Measurements from ENCODE around the gene SLC25A4.

Gene SLC25A4

DNA sequence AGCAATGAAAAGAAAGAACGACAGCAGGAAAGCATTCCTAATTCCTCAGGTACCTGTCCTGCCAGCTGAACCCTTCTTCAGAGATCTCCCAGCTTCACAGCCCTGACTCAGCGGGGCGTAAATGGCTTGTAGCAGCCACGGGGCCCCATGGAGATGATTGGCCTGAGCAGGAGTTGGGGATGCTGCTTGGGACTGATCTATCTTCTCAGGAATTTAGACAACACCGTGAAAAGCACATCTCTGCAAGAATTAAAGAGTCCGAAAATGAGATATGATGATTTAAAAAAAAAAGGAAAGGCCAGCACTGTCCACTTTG lies 22.5 kb upstream of the SLC25A4 start:
- no peak for DNase-seq (ENCODE audit: low read depth)

DNA sequence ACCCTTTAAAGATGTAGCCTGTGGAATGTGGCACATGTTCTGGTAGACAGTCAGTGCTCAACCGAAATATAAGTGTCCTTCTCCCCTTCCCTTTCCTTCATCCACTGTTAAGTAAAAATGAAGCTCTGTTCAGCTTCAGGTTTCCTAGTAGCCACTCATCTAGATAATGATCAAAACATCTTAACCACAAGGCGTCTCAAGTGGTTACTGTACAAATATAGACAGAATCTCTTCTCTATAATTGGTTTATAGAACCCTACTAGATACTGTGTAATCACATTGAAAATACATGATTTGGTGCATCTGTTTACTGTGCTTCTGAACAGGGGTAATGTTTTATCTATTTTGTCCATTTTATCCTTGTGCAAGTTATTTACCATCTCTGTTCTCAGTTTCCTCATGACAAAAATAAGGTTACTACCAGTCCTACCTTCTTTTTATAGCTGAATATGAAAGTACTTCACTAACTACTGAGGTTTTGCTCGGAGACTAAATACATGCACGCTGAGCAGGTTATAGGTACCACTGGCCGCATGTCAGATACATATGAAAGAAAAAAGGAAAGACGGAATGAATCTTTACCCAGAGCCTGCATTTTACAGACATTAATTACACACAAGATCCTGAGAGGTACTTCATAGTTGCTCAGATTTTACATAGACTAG lies 20.3 kb upstream of the SLC25A4 start:
- DNase-seq (ENCODE audit: low read depth), result peak; percentile 15

- no peak for DNase-seq (ENCODE audit: low read depth)
Measured at GRCh38 chr4:185124006-185124405, 19.1 kb upstream of the SLC25A4 start.

GRCh38 chr4:185127021-185127925 lies 15.8 kb upstream of the SLC25A4 start:
- DNase-seq (ENCODE audit: low read depth), result peak; percentile 11

GRCh38 chr4:185128272-185129119 lies 14.6 kb upstream of the SLC25A4 start:
- peak; percentile 20 for DNase-seq (ENCODE audit: low read depth)

GRCh38 chr4:185134307-185134869 lies 8.7 kb upstream of the SLC25A4 start:
- DNase-seq (ENCODE audit: low read depth), result peak; percentile 60

GRCh38 chr4:185137233-185137925 lies 5.7 kb upstream of the SLC25A4 start:
- no peak for DNase-seq (ENCODE audit: low read depth)

GRCh38 chr4:185138161-185138560 lies 4.9 kb upstream of the SLC25A4 start:
- no peak for DNase-seq (ENCODE audit: low read depth)

DNA sequence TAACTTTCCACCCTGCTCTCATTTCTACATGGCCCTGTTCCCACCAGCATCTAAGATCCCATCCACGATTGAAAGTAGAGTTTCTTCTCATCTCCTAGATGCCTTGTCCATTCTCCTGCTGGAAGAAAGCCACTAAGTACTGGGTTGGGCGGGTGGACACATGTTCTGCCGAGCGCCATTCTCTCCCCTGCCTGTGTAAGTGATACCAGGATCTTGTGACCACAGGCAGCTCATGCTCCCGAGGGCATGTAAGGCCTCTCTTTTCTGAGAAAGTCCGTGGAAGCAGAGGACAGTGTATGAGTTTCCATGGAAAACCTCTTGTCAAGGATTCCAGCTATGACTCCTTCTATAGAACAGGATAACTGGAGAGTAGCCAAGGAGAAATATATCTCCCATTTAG lies 3.3 kb upstream of the SLC25A4 start:
- no peak for DNase-seq (ENCODE audit: low read depth)

DNA sequence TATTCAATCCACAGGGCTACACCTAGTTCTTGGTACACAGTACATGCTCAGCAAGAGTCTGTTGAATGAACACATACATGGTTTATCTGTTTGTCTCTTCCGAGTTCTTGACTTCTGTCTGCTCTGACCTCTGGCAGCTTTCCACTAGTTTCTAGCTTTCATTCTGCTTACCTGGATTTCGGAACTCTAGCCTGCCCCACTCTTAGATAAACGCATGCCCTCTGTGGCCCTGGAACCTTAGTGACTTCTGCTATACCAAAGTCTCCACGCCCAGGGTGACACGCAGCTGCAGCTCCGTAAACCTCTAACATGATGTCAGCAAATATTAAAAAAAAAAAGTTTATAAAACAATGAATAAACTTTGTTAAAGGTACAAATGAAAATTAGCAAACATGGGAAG lies 1.3 kb upstream of the SLC25A4 start:
- DNase-seq (ENCODE audit: low read depth), result no peak

DNA sequence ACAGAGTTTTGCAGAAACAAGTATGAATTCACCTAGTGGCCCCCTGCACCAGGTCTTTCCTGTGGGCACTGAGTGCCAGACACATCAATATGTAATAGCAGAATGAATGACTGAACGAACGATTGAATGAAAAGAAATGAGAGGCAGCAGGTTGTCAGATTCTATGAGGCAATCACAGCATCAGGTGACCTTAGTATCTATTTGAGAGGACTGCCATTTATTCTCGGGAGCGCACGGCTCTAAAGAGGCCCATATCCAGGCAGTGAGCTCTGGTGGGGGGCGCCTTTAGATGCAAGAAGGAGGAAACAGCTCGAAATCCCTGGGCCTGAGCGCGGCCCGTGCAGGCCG lies 528 bp upstream of the SLC25A4 start:
- DNase-seq (ENCODE audit: low read depth), result no peak

GRCh38 chr4:185143601-185143969 lies 519 bp downstream of the SLC25A4 start:
- peak; percentile 65 for DNase-seq (ENCODE audit: low read depth)

DNA sequence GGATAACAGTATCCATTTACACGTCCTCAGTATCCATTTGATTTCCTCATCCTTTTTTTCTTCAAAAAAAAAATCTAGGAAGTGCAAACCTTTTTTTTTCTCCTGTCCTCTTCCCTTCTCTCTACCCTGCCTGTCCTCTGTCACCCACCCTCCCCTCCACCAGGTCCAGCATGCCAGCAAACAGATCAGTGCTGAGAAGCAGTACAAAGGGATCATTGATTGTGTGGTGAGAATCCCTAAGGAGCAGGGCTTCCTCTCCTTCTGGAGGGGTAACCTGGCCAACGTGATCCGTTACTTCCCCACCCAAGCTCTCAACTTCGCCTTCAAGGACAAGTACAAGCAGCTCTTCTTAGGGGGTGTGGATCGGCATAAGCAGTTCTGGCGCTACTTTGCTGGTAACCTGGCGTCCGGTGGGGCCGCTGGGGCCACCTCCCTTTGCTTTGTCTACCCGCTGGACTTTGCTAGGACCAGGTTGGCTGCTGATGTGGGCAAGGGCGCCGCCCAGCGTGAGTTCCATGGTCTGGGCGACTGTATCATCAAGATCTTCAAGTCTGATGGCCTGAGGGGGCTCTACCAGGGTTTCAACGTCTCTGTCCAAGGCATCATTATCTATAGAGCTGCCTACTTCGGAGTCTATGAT lies 1.7 kb downstream of the SLC25A4 start:
- no peak for DNase-seq (ENCODE audit: low read depth)

DNA sequence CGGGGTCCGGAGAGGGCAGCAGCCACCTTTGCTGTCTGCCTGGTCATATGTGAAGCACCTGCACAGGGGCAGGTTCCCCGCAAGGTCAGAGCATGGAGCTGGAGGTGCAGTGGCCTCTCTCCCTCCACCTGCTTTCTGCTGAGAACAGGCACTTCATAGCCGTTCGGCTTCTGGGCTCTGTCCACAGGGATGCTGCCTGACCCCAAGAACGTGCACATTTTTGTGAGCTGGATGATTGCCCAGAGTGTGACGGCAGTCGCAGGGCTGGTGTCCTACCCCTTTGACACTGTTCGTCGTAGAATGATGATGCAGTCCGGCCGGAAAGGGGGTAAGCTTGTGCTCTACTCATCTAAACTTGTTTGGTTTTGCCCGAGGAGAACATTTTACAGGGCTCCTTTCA lies 2.5 kb downstream of the SLC25A4 start:
- no peak for DNase-seq (ENCODE audit: low read depth)

- no peak for DNase-seq (ENCODE audit: low read depth)
Measured at GRCh38 chr4:185149392-185149791, 6.3 kb downstream of the SLC25A4 start.

GRCh38 chr4:185151296-185151695 lies 8.2 kb downstream of the SLC25A4 start:
- no peak for DNase-seq (ENCODE audit: low read depth)

GRCh38 chr4:185165605-185166063 lies 22.6 kb downstream of the SLC25A4 start:
- peak; percentile 65 for DNase-seq (ENCODE audit: low read depth)

- DNase-seq (ENCODE audit: low read depth), result no peak
Measured at GRCh38 chr4:185167234-185167633, 24.2 kb downstream of the SLC25A4 start.

GRCh38 chr4:185171373-185172071 lies 28.5 kb downstream of the SLC25A4 start:
- DNase-seq (ENCODE audit: low read depth), result no peak

GRCh38 chr4:185179488-185179887 lies 36.4 kb downstream of the SLC25A4 start:
- DNase-seq (ENCODE audit: low read depth), result no peak

DNA sequence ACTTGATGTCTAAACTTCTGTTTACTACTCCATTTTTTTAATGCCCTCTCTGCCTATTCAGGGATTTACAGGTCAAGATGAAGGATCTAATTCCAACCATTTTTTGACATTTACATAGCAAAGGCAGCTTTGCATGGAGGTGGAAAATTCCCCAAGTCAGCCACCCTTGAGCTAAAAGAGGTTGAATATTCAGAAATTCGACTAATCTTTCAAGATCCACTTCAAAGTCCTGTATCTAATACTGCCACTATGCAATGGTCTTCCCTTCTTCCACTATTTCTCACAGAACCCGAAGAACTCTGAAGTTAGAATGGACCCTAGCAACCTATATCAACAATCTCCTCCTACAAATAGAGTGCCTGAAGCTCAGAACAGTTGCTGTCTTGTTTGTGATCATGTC lies 39.2 kb downstream of the SLC25A4 start:
- no peak for DNase-seq (ENCODE audit: low read depth)

Data from EH (cell line).